Endothelial cell of umbilical vein (primary cell): ENCODE measurements around the gene NLRP13.

Experiments
- CTCF ChIP-seq, 2 donors: IDR thresholded peaks; 1 replicate in 1 of 2; 2 replicates in 1 of 2; pipeline ENCODE4 v1.5.1; 2011; ENCODE audit warnings: low read length in 2 of 2, mild to moderate bottlenecking in 2 of 2, moderate library complexity in 2 of 2, control low read depth in 1 of 2, inconsistent platforms in 1 of 2, low read depth in 1 of 2; ENCODE audit not compliant: insufficient read depth in 1 of 2; ENCODE audit errors: extremely low read depth in 1 of 2
- EZH2 ChIP-seq: IDR thresholded peaks from 2 replicates; pipeline ENCODE4 v1.6.1; 2012; ENCODE audit warnings: borderline replicate concordance, low read depth, mild to moderate bottlenecking, moderate library complexity, low read length, inconsistent platforms; ENCODE audit not compliant: severe bottlenecking
- MAX ChIP-seq: IDR thresholded peaks from 2 replicates; pipeline ENCODE4 v1.6.1; 2011; ENCODE audit not compliant: insufficient read depth, insufficient read length
- POLR2A ChIP-seq: IDR thresholded peaks from 2 replicates; pipeline ENCODE4 v1.6.1; 2012; ENCODE audit warnings: low read depth, mild to moderate bottlenecking, control low read depth, low read length

DNA sequence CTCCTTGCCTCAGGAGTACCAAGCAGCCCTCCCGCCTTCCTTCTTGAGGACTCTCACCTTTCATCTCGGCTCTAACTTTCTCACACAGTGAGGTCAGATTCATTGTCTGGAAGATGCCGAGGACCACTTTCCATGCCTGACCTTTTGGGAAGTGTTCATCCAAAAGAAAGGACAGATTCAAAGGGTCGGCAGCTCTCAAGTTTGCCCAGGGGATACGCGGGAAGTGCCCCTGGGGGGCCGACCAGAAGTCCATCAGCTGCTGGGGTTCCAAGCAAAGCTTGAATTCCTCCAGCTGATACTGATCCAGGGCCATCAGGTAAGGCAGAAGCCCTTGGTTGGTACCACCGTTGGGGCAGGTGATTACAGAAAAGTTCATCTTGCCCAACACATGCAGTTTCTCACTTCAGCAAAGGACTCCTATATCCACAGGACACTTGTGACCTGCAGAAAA is at the start of gene NLRP13:
- TF ChIP-seq CTCF (IDR thresholded peaks at IDR 0.05; ENCODE audit: extremely low read depth in 1 of 2, insufficient read depth in 1 of 2, low read depth in 1 of 2, low read length in 2 of 2) = no peak
- TF ChIP-seq POLR2A = no peak
- no peak for TF ChIP-seq MAX
- no peak for TF ChIP-seq EZH2
